Activated T-cell treated with anti-CD3 and anti-CD28 coated beads, Interleukin-2, amount 50 U/mL, for 24 hours (primary cell): ENCODE data around the gene RBM33.

Experiments
- DNase-seq: peaks from one replicate; pipeline ENCODE4 v3.0.0-alpha.2; 2020
- H3K27ac Mint-ChIP-seq: 2 replicates; pipeline ENCODE4 v1.8.0; 2020; ENCODE audit warnings: mild to moderate bottlenecking, mixed read lengths
- H3K27me3 Mint-ChIP-seq: 2 replicates; pipeline ENCODE4 v1.8.0; 2020; ENCODE audit warnings: mixed read lengths
- H3K36me3 Mint-ChIP-seq: 2 replicates; pipeline ENCODE4 v1.8.0; 2020; ENCODE audit warnings: low read depth, mixed read lengths
- H3K4me1 Mint-ChIP-seq: 2 replicates; pipeline ENCODE4 v1.8.0; 2020; ENCODE audit warnings: low read depth, mixed read lengths
- H3K4me3 Mint-ChIP-seq: 2 replicates; pipeline ENCODE4 v1.8.0; 2020; ENCODE audit warnings: mild to moderate bottlenecking, moderate library complexity, mixed read lengths
- H3K9me3 Mint-ChIP-seq: 2 replicates; pipeline ENCODE4 v1.8.0; 2020; ENCODE audit warnings: mixed read lengths

The RBM33 gene

GRCh38 chr7:155705623-155706360 is 61.3 kb downstream of the RBM33 start:
- Mint-ChIP-seq H3K36me3 (peaks cover 61% of the 10 kb centered on the region), H3K4me3 (no peak overlapping the region), H3K4me1 (peaks cover 19% of the 10 kb centered on the region), H3K27me3 (no peaks in the 10 kb centered on the region), H3K9me3 (no peaks in the 10 kb centered on the region), H3K27ac (peak overlapping the region; percentile 14)
- no peak for DNase-seq

GRCh38 chr7:155706376-155706775 is 61.9 kb downstream of the RBM33 start:
- Mint-ChIP-seq H3K9me3 (no peaks in the 10 kb centered on the region), H3K36me3 (peaks cover 55% of the 10 kb centered on the region), H3K27ac (peak overlapping the region; percentile 54), H3K4me3 (no peak overlapping the region), H3K27me3 (no peaks in the 10 kb centered on the region), H3K4me1 (peaks cover 19% of the 10 kb centered on the region)
- no peak for DNase-seq

GRCh38 chr7:155709453-155709852 is 65.0 kb downstream of the RBM33 start:
- Mint-ChIP-seq H3K27me3 (no peaks in the 10 kb centered on the region), H3K4me3 (no peak overlapping the region), H3K27ac (no peak overlapping the region), H3K36me3 (peaks cover 24% of the 10 kb centered on the region), H3K4me1 (peaks cover 25% of the 10 kb centered on the region), H3K9me3 (no peaks in the 10 kb centered on the region)
- DNase-seq = no peak

GRCh38 chr7:155710031-155710430 is 65.6 kb downstream of the RBM33 start:
- Mint-ChIP-seq H3K36me3 (peaks cover 22% of the 10 kb centered on the region), H3K27ac (no peak overlapping the region), H3K4me3 (no peak overlapping the region), H3K9me3 (no peaks in the 10 kb centered on the region), H3K27me3 (no peaks in the 10 kb centered on the region), H3K4me1 (peaks cover 28% of the 10 kb centered on the region)
- DNase-seq = no peak

GRCh38 chr7:155710530-155710929 is 66.1 kb downstream of the RBM33 start:
- H3K27me3 Mint-ChIP-seq = no peaks in the 10 kb centered on the region
- H3K9me3 Mint-ChIP-seq = no peaks in the 10 kb centered on the region
- peaks cover 32% of the 10 kb centered on the region for H3K4me1 Mint-ChIP-seq
- H3K4me3 Mint-ChIP-seq = no peak overlapping the region
- H3K27ac Mint-ChIP-seq = no peak overlapping the region
- H3K36me3 Mint-ChIP-seq = peaks cover 17% of the 10 kb centered on the region
- DNase-seq = no peak

GRCh38 chr7:155711081-155711480 is 66.6 kb downstream of the RBM33 start:
- Mint-ChIP-seq H3K36me3 (peaks cover 12% of the 10 kb centered on the region), H3K27ac (no peak overlapping the region), H3K4me1 (peaks cover 32% of the 10 kb centered on the region), H3K27me3 (no peaks in the 10 kb centered on the region), H3K9me3 (no peaks in the 10 kb centered on the region), H3K4me3 (no peak overlapping the region)
- DNase-seq = no peak

GRCh38 chr7:155713384-155713783 is 68.9 kb downstream of the RBM33 start:
- DNase-seq = no peak
- H3K36me3 Mint-ChIP-seq = peaks cover 22% of the 10 kb centered on the region
- H3K9me3 Mint-ChIP-seq = no peaks in the 10 kb centered on the region
- H3K4me3 Mint-ChIP-seq = no peak overlapping the region
- H3K4me1 Mint-ChIP-seq = peaks cover 40% of the 10 kb centered on the region
- no peaks in the 10 kb centered on the region for H3K27me3 Mint-ChIP-seq
- H3K27ac Mint-ChIP-seq = peak overlapping the region; percentile 77

- Mint-ChIP-seq H3K4me3 (no peak overlapping the region), H3K9me3 (no peaks in the 10 kb centered on the region), H3K27me3 (no peaks in the 10 kb centered on the region), H3K4me1 (peaks cover 42% of the 10 kb centered on the region), H3K27ac (peak overlapping the region; percentile 4), H3K36me3 (peaks cover 28% of the 10 kb centered on the region)
- no peak for DNase-seq
Observed at GRCh38 chr7:155714702-155715101, 70.2 kb downstream of the RBM33 start.

GRCh38 chr7:155715111-155715805 is 70.8 kb downstream of the RBM33 start:
- Mint-ChIP-seq H3K4me1 (peaks cover 47% of the 10 kb centered on the region), H3K27ac (peak overlapping the region; percentile 71), H3K36me3 (peaks cover 33% of the 10 kb centered on the region), H3K4me3 (no peak overlapping the region), H3K9me3 (no peaks in the 10 kb centered on the region), H3K27me3 (no peaks in the 10 kb centered on the region)
- no peak for DNase-seq

GRCh38 chr7:155717010-155717744 is 72.7 kb downstream of the RBM33 start:
- no peaks in the 10 kb centered on the region for H3K27me3 Mint-ChIP-seq
- no peaks in the 10 kb centered on the region for H3K9me3 Mint-ChIP-seq
- H3K4me3 Mint-ChIP-seq = no peak overlapping the region
- H3K36me3 Mint-ChIP-seq = peaks cover 46% of the 10 kb centered on the region
- no peak overlapping the region for H3K27ac Mint-ChIP-seq
- no peak for DNase-seq
- peaks cover 63% of the 10 kb centered on the region for H3K4me1 Mint-ChIP-seq

GRCh38 chr7:155721056-155721455 is 76.6 kb downstream of the RBM33 start:
- H3K4me1 Mint-ChIP-seq = peaks cover 62% of the 10 kb centered on the region
- no peak for DNase-seq

GRCh38 chr7:155722118-155722517 is 77.7 kb downstream of the RBM33 start:
- Mint-ChIP-seq H3K27ac (peak overlapping the region; percentile 60), H3K9me3 (no peaks in the 10 kb centered on the region), H3K27me3 (no peaks in the 10 kb centered on the region), H3K4me1 (peaks cover 58% of the 10 kb centered on the region), H3K4me3 (no peak overlapping the region), H3K36me3 (peaks cover 78% of the 10 kb centered on the region)
- no peak for DNase-seq

More at GRCh38 chr7:155721056-155721455, 76.6 kb downstream of the RBM33 start:
- Mint-ChIP-seq H3K9me3 (no peaks in the 10 kb centered on the region), H3K27me3 (no peaks in the 10 kb centered on the region), H3K27ac (peak overlapping the region; percentile 44), H3K36me3 (peaks cover 79% of the 10 kb centered on the region), H3K4me3 (no peak overlapping the region)

GRCh38 chr7:155722936-155723335 is 78.5 kb downstream of the RBM33 start:
- Mint-ChIP-seq H3K27ac (no peak overlapping the region), H3K9me3 (no peaks in the 10 kb centered on the region), H3K27me3 (no peaks in the 10 kb centered on the region), H3K36me3 (peaks cover 77% of the 10 kb centered on the region), H3K4me1 (peaks cover 51% of the 10 kb centered on the region), H3K4me3 (no peak overlapping the region)
- no peak for DNase-seq

GRCh38 chr7:155724327-155725005 is 80.0 kb downstream of the RBM33 start:
- H3K9me3 Mint-ChIP-seq = no peaks in the 10 kb centered on the region
- H3K4me3 Mint-ChIP-seq = no peak overlapping the region
- H3K27me3 Mint-ChIP-seq = no peaks in the 10 kb centered on the region
- H3K4me1 Mint-ChIP-seq = peaks cover 62% of the 10 kb centered on the region
- H3K27ac Mint-ChIP-seq = peak overlapping the region; percentile 28
- peaks cover 83% of the 10 kb centered on the region for H3K36me3 Mint-ChIP-seq
- no peak for DNase-seq
